ENCODE data around the gene ZNF778. TPM values are rescaled to one million over a fixed set of nuclear protein-coding genes. Genes with fewer than 3 reads are reported as not detected.

The ZNF778 gene
- total and polyA plus RNA-seq, 2 of the 13 experiments (the other 11 are each of a cell fraction or from before 2014, with no cell fraction given) = 3.8 to 7.2 TPM

GRCh38 chr16:89184933-89185794 is 32.3 kb upstream of the ZNF778 start (continued):
- no peak for TF ChIP-seq TFE3 (CRISPR knock-in tag; IDR thresholded peaks at IDR 0.05)
- TF ChIP-seq FIP1L1 (IDR thresholded peaks at IDR 0.05; ENCODE audit: borderline replicate concordance, insufficient read depth, low read depth, low read length) = no peak
- peak; percentile 32; the same call in 1 of the 2 replicates for TF ChIP-seq PITX1 (CRISPR knock-in tag; IDR thresholded peaks at IDR 0.05)
- TF ChIP-seq EED (CRISPR knock-in tag; IDR thresholded peaks at IDR 0.05) = no peak
- TF ChIP-seq ZFP82 (CRISPR knock-in tag; IDR thresholded peaks at IDR 0.05; ENCODE audit: borderline replicate concordance) = no peak
- TF ChIP-seq ATRX (CRISPR knock-in tag; IDR thresholded peaks at IDR 0.05; ENCODE audit: borderline replicate concordance) = no peak
- TF ChIP-seq XBP1 (CRISPR knock-in tag; IDR thresholded peaks at IDR 0.05) = no peak
- TF ChIP-seq TRAFD1 (CRISPR knock-in tag; IDR thresholded peaks at IDR 0.05; ENCODE audit: borderline replicate concordance) = no peak
- no peak for TF ChIP-seq ZBTB42 (CRISPR knock-in tag; IDR thresholded peaks at IDR 0.05)
- TF ChIP-seq NFE2L2 (IDR thresholded peaks at IDR 0.05; ENCODE audit: low read length) = no peak
- TF ChIP-seq ZNF784 (CRISPR knock-in tag; IDR thresholded peaks at IDR 0.05; ENCODE audit: borderline replicate concordance) = no peak
- TF ChIP-seq ZNF225 (CRISPR knock-in tag; IDR thresholded peaks at IDR 0.05) = no peak
- TF ChIP-seq CEBPZ (IDR thresholded peaks at IDR 0.05; ENCODE audit: low read length) = no peak
- TF ChIP-seq FOXK2 (IDR thresholded peaks at IDR 0.05) = no peak
- no peak for TF ChIP-seq SOX6 (IDR thresholded peaks at IDR 0.05)
- no peak for TF ChIP-seq SOX6 (CRISPR knock-in tag; IDR thresholded peaks at IDR 0.05)
- no peak for TF ChIP-seq ZNF10 (CRISPR knock-in tag; IDR thresholded peaks at IDR 0.05; ENCODE audit: borderline replicate concordance, low read depth)
- no peak for TF ChIP-seq AFF4 (CRISPR knock-in tag; IDR thresholded peaks at IDR 0.05)

Data from HepG2 (cell line).